Neural progenitor cell (in vitro differentiated cells): Measurements from ENCODE around the gene MKI67.

Experiments used
- EZH2 ChIP-seq: fragments of 200-600 bp; sonication (generic); IDR thresholded peaks from 2 replicates; pipeline ENCODE4 v1.6.1; 2017; ENCODE audit warnings: antibody characterized with exemption, mild to moderate bottlenecking, moderate library complexity
- EZH2phosphoT487 ChIP-seq: fragments of 200-600 bp; sonication (generic); IDR thresholded peaks from 2 replicates; pipeline ENCODE4 v1.6.1; 2017; ENCODE audit warnings: antibody characterized with exemption
- TF ChIP-seq, protein P1 (sequence below): fragments of 200-600 bp; sonication (generic); IDR thresholded peaks from 2 replicates; pipeline ENCODE4 v1.5.1; 2017; ENCODE audit warnings: antibody characterized with exemption, mild to moderate bottlenecking

DNA sequence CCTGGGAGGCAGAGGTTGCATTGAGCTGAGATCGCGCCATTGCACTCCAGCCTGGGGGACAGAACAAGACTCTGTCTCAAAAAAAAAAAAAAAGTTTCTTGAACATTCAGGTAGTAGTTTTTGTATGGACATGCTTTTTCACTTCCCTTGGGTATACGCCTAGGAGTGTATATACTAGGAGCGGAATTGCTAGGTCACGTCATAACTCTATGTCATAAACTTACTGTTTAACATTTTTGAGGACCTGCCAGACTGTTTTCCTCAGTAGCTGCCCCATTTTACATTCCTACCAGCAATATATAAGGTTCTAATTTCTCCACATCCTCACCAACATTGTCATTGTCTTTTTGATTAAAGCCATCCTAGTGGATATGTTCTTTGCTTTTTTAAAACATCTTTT lies 51.6 kb downstream of the MKI67 start:
- TF ChIP-seq, protein P1, sequence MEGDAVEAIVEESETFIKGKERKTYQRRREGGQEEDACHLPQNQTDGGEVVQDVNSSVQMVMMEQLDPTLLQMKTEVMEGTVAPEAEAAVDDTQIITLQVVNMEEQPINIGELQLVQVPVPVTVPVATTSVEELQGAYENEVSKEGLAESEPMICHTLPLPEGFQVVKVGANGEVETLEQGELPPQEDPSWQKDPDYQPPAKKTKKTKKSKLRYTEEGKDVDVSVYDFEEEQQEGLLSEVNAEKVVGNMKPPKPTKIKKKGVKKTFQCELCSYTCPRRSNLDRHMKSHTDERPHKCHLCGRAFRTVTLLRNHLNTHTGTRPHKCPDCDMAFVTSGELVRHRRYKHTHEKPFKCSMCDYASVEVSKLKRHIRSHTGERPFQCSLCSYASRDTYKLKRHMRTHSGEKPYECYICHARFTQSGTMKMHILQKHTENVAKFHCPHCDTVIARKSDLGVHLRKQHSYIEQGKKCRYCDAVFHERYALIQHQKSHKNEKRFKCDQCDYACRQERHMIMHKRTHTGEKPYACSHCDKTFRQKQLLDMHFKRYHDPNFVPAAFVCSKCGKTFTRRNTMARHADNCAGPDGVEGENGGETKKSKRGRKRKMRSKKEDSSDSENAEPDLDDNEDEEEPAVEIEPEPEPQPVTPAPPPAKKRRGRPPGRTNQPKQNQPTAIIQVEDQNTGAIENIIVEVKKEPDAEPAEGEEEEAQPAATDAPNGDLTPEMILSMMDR: no peak
- TF ChIP-seq EZH2 (no peak), EZH2phosphoT487 (no peak)
